Lung (tissue), 12 donors: Measurements from ENCODE around the gene NKG7. TPM values are rescaled to one million over a fixed set of nuclear protein-coding genes. Genes with fewer than 3 reads are reported as not detected.

ENCODE experiments used
- ATAC-seq: fragments of 200-7000 bp; cut with Tn5 transposase; one replicate; pipeline ENCODE4 v1.9.1; 2020; ENCODE audit warnings: moderate number of reproducible peaks; ENCODE audit not compliant: insufficient read depth, low FRiP score
- DNase-seq, 3 donors: peaks; one replicate each; pipeline ENCODE4 v3.0.0-alpha.2; 2013 to 2017
- H3K27ac ChIP-seq, 2 donors: one replicate each; pipeline ENCODE4 v1.5.1; 2013; ENCODE audit warnings: mild to moderate bottlenecking in 2 of 2, moderate library complexity in 2 of 2, control low read depth in 1 of 2, inconsistent platforms in 1 of 2, low read depth in 1 of 2, low read length in 1 of 2
- H3K27me3 ChIP-seq, 3 donors: one replicate each; pipeline ENCODE4 v1.5.1; 2013; ENCODE audit warnings: low read length in 2 of 3; ENCODE audit not compliant: control insufficient read depth in 3 of 3, insufficient read depth in 3 of 3
- H3K36me3 ChIP-seq, 4 donors: one replicate each; pipeline ENCODE4 v1.5.1; 2013; ENCODE audit warnings: low read length in 4 of 4, mild to moderate bottlenecking in 1 of 4, moderate library complexity in 1 of 4; ENCODE audit not compliant: control insufficient read depth in 4 of 4, insufficient read depth in 4 of 4
- H3K4me1 ChIP-seq, 5 donors: one replicate each; pipeline ENCODE4 v1.5.1; 2013; ENCODE audit warnings: low read length in 5 of 5, mild to moderate bottlenecking in 2 of 5, moderate library complexity in 1 of 5; ENCODE audit not compliant: control insufficient read depth in 5 of 5, insufficient read depth in 5 of 5
- H3K4me3 ChIP-seq: one replicate; pipeline ENCODE4 v1.5.1; 2013; ENCODE audit warnings: mild to moderate bottlenecking, control low read depth, moderate library complexity
- H3K9ac ChIP-seq, 2 donors: one replicate each; pipeline ENCODE4 v1.5.1; 2013; ENCODE audit warnings: low read length in 2 of 2, control low read depth in 1 of 2; ENCODE audit not compliant: insufficient read depth in 1 of 2
- H3K9me3 ChIP-seq, 4 donors: one replicate each; pipeline ENCODE4 v1.5.1; 2013; ENCODE audit warnings: low read length in 3 of 4, mild to moderate bottlenecking in 1 of 4, moderate library complexity in 1 of 4; ENCODE audit not compliant: control insufficient read depth in 4 of 4, insufficient read depth in 3 of 4
- WGBS, 2 donors: extraction: QIAGEN DNeasy Blood & Tissue Kit; methylation state at CpG; one replicate each; pipeline ENCODE4 v1.1.7; 2013; 5-methylcytosine and 5-hydroxymethylcytosine counted together
- polyA plus RNA-seq, 2 donors: library from polyadenylated mRNA; stranded (reverse); fragments of 200-250 nt; gene quantifications; one replicate each; pipeline ENCODE4 v1.2.1, GENCODE V29; 2013
- total RNA-seq, 2 donors: library from RNA; depleted of rRNA in 1 of 2; stranded (reverse); fragments of >200 nt in 1 of 2; gene quantifications; one replicate each; pipeline ENCODE4 v1.2.1, GENCODE V29; 2014 to 2021
- TF ChIP-seq, protein P1 (sequence below): IDR thresholded peaks from 2 replicates; pipeline ENCODE4 v1.5.1; 2012; ENCODE audit warnings: mild to moderate bottlenecking; ENCODE audit errors: control extremely low read depth, extremely low read depth
- donor health status: control.
- donor health status: control.
- donor health status: Bipolar disorder and iron deficiency.
- donor health status: healthy.
- donor health status: DM: yes; HTN: yes; CAD: no.

NKG7 gene
- total and polyA plus RNA-seq, 4 donors: 12.7 to 328 (median 14.8) TPM

DNA sequence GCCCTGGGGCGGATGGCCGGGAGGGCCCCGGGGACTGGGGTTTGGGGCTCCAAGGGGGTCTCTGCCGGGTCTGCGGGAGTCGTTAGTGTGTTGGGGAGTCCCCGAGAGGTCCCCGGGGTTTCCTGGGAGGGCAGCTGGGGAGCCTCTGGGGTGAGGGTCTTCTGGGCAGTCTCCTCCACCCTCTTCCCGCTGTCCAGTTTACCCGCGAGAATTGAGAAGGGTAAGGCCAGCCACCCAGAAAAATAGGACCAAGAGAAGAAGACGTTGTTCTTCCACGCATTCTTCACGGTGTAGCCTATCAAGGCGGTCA lies 5.2 kb downstream of the NKG7 start:
- peak overlapping the region; percentile 87 to 92 for H3K27ac ChIP-seq
- TF ChIP-seq, protein P1, sequence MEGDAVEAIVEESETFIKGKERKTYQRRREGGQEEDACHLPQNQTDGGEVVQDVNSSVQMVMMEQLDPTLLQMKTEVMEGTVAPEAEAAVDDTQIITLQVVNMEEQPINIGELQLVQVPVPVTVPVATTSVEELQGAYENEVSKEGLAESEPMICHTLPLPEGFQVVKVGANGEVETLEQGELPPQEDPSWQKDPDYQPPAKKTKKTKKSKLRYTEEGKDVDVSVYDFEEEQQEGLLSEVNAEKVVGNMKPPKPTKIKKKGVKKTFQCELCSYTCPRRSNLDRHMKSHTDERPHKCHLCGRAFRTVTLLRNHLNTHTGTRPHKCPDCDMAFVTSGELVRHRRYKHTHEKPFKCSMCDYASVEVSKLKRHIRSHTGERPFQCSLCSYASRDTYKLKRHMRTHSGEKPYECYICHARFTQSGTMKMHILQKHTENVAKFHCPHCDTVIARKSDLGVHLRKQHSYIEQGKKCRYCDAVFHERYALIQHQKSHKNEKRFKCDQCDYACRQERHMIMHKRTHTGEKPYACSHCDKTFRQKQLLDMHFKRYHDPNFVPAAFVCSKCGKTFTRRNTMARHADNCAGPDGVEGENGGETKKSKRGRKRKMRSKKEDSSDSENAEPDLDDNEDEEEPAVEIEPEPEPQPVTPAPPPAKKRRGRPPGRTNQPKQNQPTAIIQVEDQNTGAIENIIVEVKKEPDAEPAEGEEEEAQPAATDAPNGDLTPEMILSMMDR: no peak
- H3K27me3 ChIP-seq: no peaks in the 10 kb centered on the region
- H3K4me1 ChIP-seq: peaks cover 0 to 23% (median 2%) of the 10 kb centered on the region in 5 donors
- 0% methylated on average over 15 of the region's 15 CpGs for WGBS, 2 donors
- H3K36me3 ChIP-seq: no peaks in the 10 kb centered on the region
- H3K4me3 ChIP-seq: peak overlapping the region; percentile 63
- peak overlapping the region; percentile 44 to 88 for H3K9ac ChIP-seq
- H3K9me3 ChIP-seq: no peaks in the 10 kb centered on the region
- ATAC-seq (no peak), DNase-seq (no peak)

GRCh38 chr19:51366389-51367254 lies 5.8 kb downstream of the NKG7 start:
- H3K36me3 ChIP-seq: no peaks in the 10 kb centered on the region
- H3K9ac ChIP-seq: peak overlapping the region; percentile 71 to 87
- TF ChIP-seq, protein P1: no peak
- peak; percentile 99 for DNase-seq
- no peaks in the 10 kb centered on the region for H3K27me3 ChIP-seq
- WGBS, 2 donors: 0 to 1% methylated on average over 54 of the region's 54 CpGs
- H3K4me3 ChIP-seq: peak overlapping the region; percentile 82
- H3K9me3 ChIP-seq: no peaks in the 10 kb centered on the region
- H3K4me1 ChIP-seq: peaks cover 0 to 23% (median 2%) of the 10 kb centered on the region in 5 donors
- H3K27ac ChIP-seq: peak overlapping the region; percentile 87 to 92
- peak; percentile 71 for ATAC-seq

GRCh38 chr19:51365965-51366388 lies 6.5 kb downstream of the NKG7 start, which contains the start of gene ETFB:
ETFB (minus strand) TSS chr19:51366388; CDS start chr19:51366326, 62 bp downstream.
- WGBS, 2 donors: 0 to 1% methylated on average over 27 of the region's 27 CpGs
- H3K36me3 ChIP-seq: no peaks in the 10 kb centered on the region
- TF ChIP-seq, protein P1: no peak

More at GRCh38 chr19:51365965-51366388, 6.5 kb downstream of the NKG7 start, which contains the start of gene ETFB:
- peak within 1 kb of the TSS; percentile 82 for H3K4me3 ChIP-seq
- no peaks in the 10 kb centered on the region for H3K9me3 ChIP-seq
- peak within 1 kb of the TSS; percentile 90 to 92 for H3K27ac ChIP-seq
- no peaks in the 10 kb centered on the region for H3K27me3 ChIP-seq
- H3K9ac ChIP-seq: peak within 1 kb of the TSS; percentile 71 to 88
- ATAC-seq (no peak), DNase-seq (no peak)
- H3K4me1 ChIP-seq: peaks cover 0 to 23% (median 2%) of the 10 kb centered on the region in 5 donors
